Right lobe of liver (tissue), 6 donors: ENCODE data around the gene GRK4. TPM values are rescaled to one million over a fixed set of nuclear protein-coding genes. Genes with fewer than 3 reads are reported as not detected.
"Not testable (repeated sequence)": the region's sequence is repeated elsewhere in the genome, so short reads cannot be mapped to it uniquely, and the experiment has no call there.

Experiments used
- ATAC-seq, 4 donors: fragments of 200-7000 bp; cut with Tn5 transposase; one replicate each; pipeline ENCODE4 v1.9.1; 2020; ENCODE audit warnings: mild to moderate bottlenecking in 4 of 4, moderate library complexity in 4 of 4
- DNase-seq, 3 donors: peaks; one replicate each; pipeline ENCODE4 v3.0.0-alpha.2; 2020
- H3K27ac ChIP-seq, 3 donors: fragments of 200-600 bp; one replicate each; pipeline ENCODE4 v1.8.0; 2022
- H3K27me3 ChIP-seq, 2 donors: fragments of 200-600 bp; one replicate each; pipeline ENCODE4 v1.8.0; 2022
- H3K36me3 ChIP-seq, 4 donors: fragments of 200-600 bp; sonication (generic) in 1 of 4; one replicate each; pipeline versions ENCODE4 v1.5.1 to v1.8.0; 2017 to 2022; ENCODE audit warnings: control low read depth in 1 of 4
- H3K4me1 ChIP-seq, 4 donors: fragments of 200-600 bp; sonication (generic) in 1 of 4; one replicate each; pipeline versions ENCODE4 v1.5.1 to v1.8.0; 2017 to 2022; ENCODE audit warnings: control low read depth in 1 of 4
- H3K4me3 ChIP-seq, 3 donors: fragments of 200-600 bp; one replicate each; pipeline ENCODE4 v1.8.0; 2022
- H3K9me3 ChIP-seq, 4 donors: fragments of 200-600 bp; sonication (generic) in 1 of 4; one replicate each; pipeline versions ENCODE4 v1.5.1 to v1.8.0; 2017 to 2022; ENCODE audit warnings: control low read depth in 1 of 4
- POLR2A ChIP-seq: fragments of 450-650 bp; IDR thresholded peaks from one replicate; pipeline ENCODE4 v1.6.1; 2017; ENCODE audit warnings: antibody characterized with exemption, mild to moderate bottlenecking
- WGBS: methylation state at CpG from one replicate; pipeline ENCODE4 v1.1.6; 2018; ENCODE audit warnings: low coverage, low lambda C conversion rate; ENCODE audit not compliant: insufficient coverage; ENCODE audit errors: missing lambda C conversion rate; 5-methylcytosine and 5-hydroxymethylcytosine counted together
- intact Hi-C, 2 donors: fragments of 100-400 bp; cut with DNase I; formaldehyde crosslinking; loops; one replicate each; pipeline versions ENCODE4 v1.11.2 to v1.14.1; 2022
- long read RNA-seq: library from polyadenylated mRNA; unstranded; transcript quantifications from one replicate; pipeline ENCODE4 v2.0.0, GENCODE V29; 2019
- total RNA-seq, 6 experiments: library from RNA; depleted of rRNA in 2 of 6; stranded (reverse); fragments of >200 nt in 2 of 6; fragmentation: NEBNext Ultra II Directional in 3 of 6; extraction: Animal tissue kit (Norgen Biotek cat#: 25700) in 3 of 6; gene quantifications; one replicate each; pipeline versions ENCODE4 v1.1.0 to v1.2.4, GENCODE V29; 2016 to 2023
- TF ChIP-seq, protein P1 (sequence below), 4 donors: fragments of 200-600 bp in 3 of 4; fragments of 450-650 bp in 1 of 4; IDR thresholded peaks; one replicate each; pipeline versions ENCODE4 v1.5.1 to v1.8.0; 2016 to 2022; ENCODE audit warnings: antibody characterized with exemption in 4 of 4, mild to moderate bottlenecking in 2 of 4
- donor health status: DM: no; HTN: yes; CAD: no.
- donor health status: DM: no; HTN: no; CAD: no.
- donor health status: DM: no; HTN: no; CAD: no.
- donor health status: DM: no; HTN: yes; CAD: no.
- donor health status: DM: no; HTN: yes; CAD: no.

The GRK4 gene
- 1 to 10 TPM; 1.0 to 4.3 (median 2.8) TPM for total RNA-seq
- long read RNA-seq, partial matches to known transcripts, result 0 of 1 reads
- long read RNA-seq, other reads (novel, unspliced or antisense), result 1 of 1 reads

DNA sequence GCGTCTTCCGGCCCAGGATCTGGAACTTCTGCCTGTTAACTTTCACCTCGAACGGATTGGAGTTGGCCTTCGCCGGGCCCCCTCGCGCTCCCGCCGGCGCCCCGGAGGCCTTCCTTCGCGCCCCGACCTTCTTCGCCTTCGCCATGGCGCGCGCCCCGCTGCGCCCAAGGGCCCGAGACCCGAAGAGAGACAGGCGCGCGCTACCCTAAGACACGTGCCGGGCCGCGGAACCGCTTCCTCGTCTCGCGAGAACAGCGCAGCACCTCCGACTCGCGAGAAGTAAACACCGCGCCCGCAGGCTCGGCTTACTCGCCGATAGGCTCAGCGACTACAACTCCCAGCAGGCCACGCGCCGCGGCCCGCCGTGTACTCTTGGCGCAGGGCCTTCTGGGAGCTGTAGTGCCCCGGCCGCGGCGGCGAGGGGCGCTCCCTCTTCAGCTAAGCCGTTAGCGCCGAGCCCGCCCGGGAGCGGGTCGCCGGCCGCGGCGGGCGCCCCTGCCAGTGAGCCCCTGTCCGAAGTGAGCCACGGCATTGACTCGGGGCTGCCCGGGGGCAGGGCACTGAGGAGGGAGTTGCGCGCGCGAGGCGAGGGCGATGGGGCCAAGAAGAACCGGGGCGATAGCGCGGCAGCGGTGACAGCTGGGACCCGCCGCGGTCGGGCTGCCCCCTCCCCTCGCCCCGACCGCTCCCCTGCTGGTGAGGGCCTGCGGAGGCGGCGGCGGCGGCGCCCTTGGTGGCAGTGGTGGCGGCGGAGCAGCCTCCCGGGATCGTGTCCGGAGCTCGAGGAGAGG is at the start of gene GRK4, which contains the start of gene NOP14:
Gene GRK4 (plus strand): TSS at position 397 of the 791 bp plus-strand sequence. CDS start 500 bp downstream, outside the sequence.
Gene NOP14 (minus strand): TSS at position 232 of the 791 bp plus-strand sequence. CDS start 87 bp downstream, at position 145.
- intact Hi-C loops, result no loop called here
- WGBS, result no CpG with 5 or more reads among the region's 105 CpGs
- TF ChIP-seq, protein P1, sequence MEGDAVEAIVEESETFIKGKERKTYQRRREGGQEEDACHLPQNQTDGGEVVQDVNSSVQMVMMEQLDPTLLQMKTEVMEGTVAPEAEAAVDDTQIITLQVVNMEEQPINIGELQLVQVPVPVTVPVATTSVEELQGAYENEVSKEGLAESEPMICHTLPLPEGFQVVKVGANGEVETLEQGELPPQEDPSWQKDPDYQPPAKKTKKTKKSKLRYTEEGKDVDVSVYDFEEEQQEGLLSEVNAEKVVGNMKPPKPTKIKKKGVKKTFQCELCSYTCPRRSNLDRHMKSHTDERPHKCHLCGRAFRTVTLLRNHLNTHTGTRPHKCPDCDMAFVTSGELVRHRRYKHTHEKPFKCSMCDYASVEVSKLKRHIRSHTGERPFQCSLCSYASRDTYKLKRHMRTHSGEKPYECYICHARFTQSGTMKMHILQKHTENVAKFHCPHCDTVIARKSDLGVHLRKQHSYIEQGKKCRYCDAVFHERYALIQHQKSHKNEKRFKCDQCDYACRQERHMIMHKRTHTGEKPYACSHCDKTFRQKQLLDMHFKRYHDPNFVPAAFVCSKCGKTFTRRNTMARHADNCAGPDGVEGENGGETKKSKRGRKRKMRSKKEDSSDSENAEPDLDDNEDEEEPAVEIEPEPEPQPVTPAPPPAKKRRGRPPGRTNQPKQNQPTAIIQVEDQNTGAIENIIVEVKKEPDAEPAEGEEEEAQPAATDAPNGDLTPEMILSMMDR (IDR thresholded peaks at IDR 0.05), result peak in 3 of 4 donors; percentile 43 to 56 (median 44)
- TF ChIP-seq POLR2A, result peak; percentile 72
- DNase-seq, result peak; percentile 99
- Histone ChIP-seq H3K36me3 (peaks cover 0 to 3% (median 0%) of the 10 kb centered on the region in 4 donors), H3K27ac (peak within 1 kb of the TSS; percentile 52 to 85 (median 68)), H3K4me1 (peaks cover 0 to 18% (median 8%) of the 10 kb centered on the region in 4 donors), H3K4me3 (peak within 1 kb of the TSS; percentile 65 to 94 (median 88)), H3K27me3 (no peaks in the 10 kb centered on the region), H3K9me3 (no peaks in the 10 kb centered on the region)
- peak; percentile 95 to 97 (median 96) for ATAC-seq

DNA sequence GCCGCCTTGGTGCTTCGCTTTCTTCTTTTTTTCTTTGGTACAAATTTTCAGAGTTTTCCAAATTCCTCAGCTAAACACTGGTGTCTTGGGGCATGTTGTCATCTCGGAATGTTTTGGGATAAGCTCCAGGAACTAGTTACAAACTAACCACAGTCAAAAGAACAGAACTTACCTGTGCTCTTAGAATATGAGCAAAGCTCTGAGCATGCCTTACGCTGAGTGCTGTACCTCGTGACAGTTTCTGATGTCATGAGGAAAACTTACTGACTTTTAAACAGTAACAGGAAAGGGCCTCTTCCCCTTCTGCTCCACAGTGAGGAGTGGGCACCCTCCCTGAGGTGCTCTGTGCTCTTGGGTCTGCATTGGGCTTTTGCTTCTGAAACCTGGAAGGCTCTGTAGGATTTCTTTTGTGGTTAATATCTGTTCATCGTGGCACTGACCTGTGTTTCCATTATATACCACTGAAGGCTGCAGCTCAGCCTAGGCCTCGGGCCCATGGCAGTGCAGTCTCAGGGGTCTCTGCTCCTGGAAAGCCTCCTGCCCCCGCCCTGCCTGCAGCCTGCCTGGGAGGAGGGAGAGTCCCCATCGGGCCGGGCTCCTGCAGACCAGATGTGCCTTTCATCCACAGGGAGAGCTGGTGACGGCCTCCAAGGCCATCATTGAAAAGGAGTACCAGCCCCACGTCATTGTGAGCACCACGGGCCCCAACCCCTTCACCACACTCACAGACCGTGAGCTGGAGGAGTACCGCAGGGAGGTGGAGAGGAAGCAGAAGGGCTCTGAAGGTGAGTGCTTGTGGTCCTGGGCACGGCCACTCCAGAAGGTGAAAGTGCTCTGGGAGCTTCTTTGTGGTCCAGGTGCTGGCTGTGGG is 48.9 kb upstream of the GRK4 start:
- Histone ChIP-seq H3K36me3 (peaks cover 0 to 49% (median 15%) of the 10 kb centered on the region in 4 donors), H3K27ac (no peak overlapping the region), H3K27me3 (no peaks in the 10 kb centered on the region), H3K9me3 (no peaks in the 10 kb centered on the region), H3K4me3 (no peak overlapping the region), H3K4me1 (peaks cover 0 to 1% (median under 1%) of the 10 kb centered on the region in 4 donors)
- ATAC-seq, result no peak
- WGBS, result 61% methylated on average over 5 of the region's 16 CpGs
- peak in 2 of 3 donors; percentile 14 to 32 for DNase-seq
- no peak for TF ChIP-seq POLR2A
- TF ChIP-seq, protein P1 (IDR thresholded peaks at IDR 0.05), result no peak
- intact Hi-C loops, result no loop called here

DNA sequence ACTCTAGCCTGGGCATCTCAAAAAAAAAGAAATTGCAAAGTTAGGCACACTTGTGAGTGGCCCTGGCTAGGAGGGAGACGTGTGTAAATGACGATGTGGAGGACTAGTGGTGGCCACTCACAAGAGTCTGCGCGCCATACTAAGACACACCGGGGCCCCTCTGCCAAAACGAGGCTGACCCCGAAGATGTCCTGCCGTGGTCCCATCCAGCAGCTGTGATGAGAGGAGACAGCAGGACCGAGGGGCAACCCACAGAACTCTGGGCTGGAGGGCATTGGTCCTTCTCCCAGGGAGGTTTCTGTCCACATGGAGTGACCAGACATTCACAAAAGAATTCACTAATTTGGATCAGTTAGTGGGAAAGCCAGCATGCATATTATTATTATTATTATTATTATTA is 47.6 kb upstream of the GRK4 start:
- intact Hi-C loops, result no loop called here
- Histone ChIP-seq H3K9me3 (no peaks in the 10 kb centered on the region), H3K4me1 (no peaks in the 10 kb centered on the region), H3K36me3 (peaks cover 0 to 40% (median 15%) of the 10 kb centered on the region in 4 donors), H3K27ac (no peak overlapping the region), H3K27me3 (no peaks in the 10 kb centered on the region), H3K4me3 (no peak overlapping the region)
- 96% methylated on average over 8 of the region's 9 CpGs for WGBS
- peak in 2 of 3 donors; percentile 15 to 37 for DNase-seq
- TF ChIP-seq, protein P1 (IDR thresholded peaks at IDR 0.05), result no peak
- no peak for TF ChIP-seq POLR2A
- no peak for ATAC-seq

DNA sequence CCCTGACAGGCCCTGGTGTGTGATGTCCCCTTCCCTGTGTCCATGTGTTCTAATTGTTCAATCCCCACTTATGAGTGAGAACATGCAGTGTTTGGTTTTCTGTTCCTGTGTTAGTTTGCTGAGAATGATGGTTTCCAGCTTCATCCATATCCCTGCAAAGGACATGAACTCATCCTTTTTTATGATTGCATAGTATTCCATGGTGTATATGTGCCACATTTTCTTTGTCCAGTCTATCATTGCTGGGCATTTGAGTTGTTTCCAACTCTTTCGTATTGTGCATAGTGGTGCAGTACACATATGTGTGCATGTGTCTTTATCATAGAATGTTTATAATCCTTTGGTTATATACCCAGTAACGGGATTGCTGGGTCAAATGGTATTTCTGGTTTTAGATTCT is 46.7 kb upstream of the GRK4 start:
- H3K36me3 ChIP-seq, result peaks cover 0 to 35% (median 14%) of the 10 kb centered on the region in 4 donors
- whole genome bisulfite sequencing, result 93% methylated on average over 2 of the region's 2 CpGs
- H3K27me3 ChIP-seq, H3K4me1 ChIP-seq, ATAC-seq, H3K27ac ChIP-seq, H3K9me3 ChIP-seq, intact Hi-C loops, H3K4me3 ChIP-seq, DNase-seq: not testable (repeated sequence)

DNA sequence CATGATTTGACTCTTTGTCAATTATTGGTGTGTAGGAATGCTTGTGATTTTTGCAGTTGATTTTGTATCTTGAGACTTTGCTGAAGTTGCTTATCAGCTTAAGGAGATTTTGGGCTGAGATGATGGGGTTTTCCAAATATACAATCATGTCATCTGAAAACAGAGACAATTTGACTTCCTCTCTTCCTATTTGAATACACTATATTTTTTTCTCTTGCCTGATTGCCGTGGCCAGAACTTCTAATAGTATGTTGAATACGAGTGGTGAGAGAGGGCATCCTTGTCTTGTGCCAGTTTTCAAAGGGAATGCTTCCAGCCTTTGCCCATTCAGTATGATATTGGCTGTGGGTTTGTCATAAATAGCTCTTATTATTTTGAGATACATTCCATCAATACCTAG is 45.1 kb upstream of the GRK4 start:
- H3K4me3 ChIP-seq, DNase-seq, H3K9me3 ChIP-seq, H3K27ac ChIP-seq, intact Hi-C loops, H3K27me3 ChIP-seq, H3K4me1 ChIP-seq, ATAC-seq: not testable (repeated sequence)
- peaks cover 0 to 36% (median 9%) of the 10 kb centered on the region in 4 donors for H3K36me3 ChIP-seq
- 69% methylated on average over 2 of the region's 2 CpGs for WGBS

DNA sequence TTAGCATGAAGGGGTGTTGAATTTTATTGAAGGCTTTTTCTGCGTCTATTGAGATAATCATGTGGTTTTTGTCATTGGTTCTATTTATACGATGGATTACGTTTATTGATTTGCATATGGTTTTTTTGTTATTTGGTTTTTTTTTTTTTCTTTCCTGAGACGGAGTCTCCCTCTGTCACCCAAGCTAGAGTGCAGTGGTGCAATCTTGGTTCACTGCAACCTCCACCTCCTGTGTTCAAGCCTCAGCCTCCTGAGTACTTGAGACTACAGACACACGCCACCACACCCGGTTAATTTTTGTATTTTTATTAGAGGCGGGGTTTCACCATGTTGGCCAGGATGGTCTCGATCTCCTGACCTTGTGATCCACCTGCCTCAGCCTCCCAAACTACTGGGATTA is 44.7 kb upstream of the GRK4 start:
- peaks cover 0 to 36% (median 8%) of the 10 kb centered on the region in 4 donors for H3K36me3 ChIP-seq
- intact Hi-C loops, H3K27me3 ChIP-seq, H3K9me3 ChIP-seq, H3K4me3 ChIP-seq, H3K4me1 ChIP-seq, H3K27ac ChIP-seq, ATAC-seq: not testable (repeated sequence)
- WGBS, result 93% methylated on average over 6 of the region's 8 CpGs
- DNase-seq, result peak in 1 of 3 donors; percentile 3

DNA sequence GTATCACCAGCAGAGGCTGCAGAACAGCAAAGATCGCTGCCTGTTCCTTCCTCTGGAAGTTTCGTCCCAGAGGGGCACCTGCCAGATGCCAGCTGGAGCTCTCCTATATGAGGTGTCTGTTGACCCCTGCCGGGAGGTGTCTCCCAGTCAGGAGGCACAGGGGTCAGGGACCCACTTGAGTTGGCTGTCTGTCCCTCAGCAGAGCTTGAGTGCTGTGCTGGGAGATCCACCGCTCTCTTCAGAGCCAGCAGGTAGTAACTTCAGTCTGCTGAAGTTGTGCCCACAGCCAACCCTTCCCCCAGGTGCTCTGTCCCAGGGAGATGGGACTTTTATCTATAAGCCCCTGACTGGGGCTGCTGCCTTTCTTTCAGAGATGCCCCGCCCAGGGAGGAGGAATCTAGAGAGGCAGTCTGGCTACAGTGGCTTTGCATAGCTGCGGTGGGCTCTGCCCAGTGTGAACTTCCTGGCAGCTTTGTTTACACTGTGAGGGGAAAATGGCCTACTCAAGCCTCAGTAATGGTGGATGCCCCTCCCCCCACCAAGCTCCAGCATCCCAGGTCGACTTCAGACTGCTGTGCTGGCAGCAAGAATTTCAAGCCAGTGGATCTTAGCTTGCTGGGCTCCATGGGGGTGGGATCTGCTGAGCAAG is 40.8 kb upstream of the GRK4 start:
- ATAC-seq, H3K9me3 ChIP-seq, H3K27ac ChIP-seq, intact Hi-C loops, H3K4me3 ChIP-seq, H3K27me3 ChIP-seq: not testable (repeated sequence)
- 68% methylated on average over 4 of the region's 7 CpGs for WGBS
- Histone ChIP-seq H3K4me1 (peaks cover 0 to 11% (median 0%) of the 10 kb centered on the region in 4 donors), H3K36me3 (peaks cover 0 to 40% (median 10%) of the 10 kb centered on the region in 4 donors)
- DNase-seq, result peak; percentile 8 to 38 (median 28)
